A549 (cell line): ENCODE data around the gene SLC11A1. TPM values are rescaled to one million over a fixed set of nuclear protein-coding genes. Genes with fewer than 3 reads are reported as not detected.

Experiments
- ATAC-seq, 2 experiments: fragments of 200-7000 bp in 1 of 2; fragments of >200 bp in 1 of 2; cut with Nextera tagmentation in 1 of 2; cut with Tn5 transposase in 1 of 2; 3 replicates each; pipeline versions ENCODE4 v1.8.0 to v1.9.1; 2018 to 2020; ENCODE audit warnings: mild to moderate bottlenecking in 1 of 2, moderate library complexity in 1 of 2
- CTCF ChIA-PET: fragments of 300-600 bp; sonication (Branson Sonifier 250); formaldehyde crosslinking; extraction: SDS; loops from one replicate; lab custom pipeline; 2021; ENCODE audit warnings: antibody characterized with exemption, inconsistent platforms; lab: Yijun Ruan, JAX
- POLR2A ChIA-PET: fragments of 350-600 bp; formaldehyde crosslinking; extraction: SDS; loops from one replicate; lab custom pipeline; 2021; ENCODE audit warnings: antibody characterized with exemption, inconsistent platforms; lab: Yijun Ruan, JAX
- DNase-seq, 2 experiments: peaks; one replicate each; pipeline versions ENCODE4 v3.0.0 to v3.0.0-alpha.2; 2011 to 2016; ENCODE audit warnings: low read depth in 1 of 2, low spot score in 1 of 2
- FAIRE-seq: peaks from 2 replicates; lab custom pipeline; 2011; peaks lifted over from hg19 to GRCh38; lab: Jason Lieb, UNC
- H3K27ac ChIP-seq, 2 experiments: fragments of >200 bp; sonication (Bioruptor Twin); formaldehyde crosslinking; 3 replicates each; pipeline ENCODE4 v1.5.1; 2016 to 2017
- H3K4me1 ChIP-seq: fragments of >200 bp; sonication (Bioruptor Twin); formaldehyde crosslinking; 3 replicates; pipeline ENCODE4 v1.6.1; 2016
- H3K4me2 ChIP-seq: fragments of >200 bp; sonication (Bioruptor Twin); formaldehyde crosslinking; 3 replicates; pipeline ENCODE4 v1.6.1; 2016
- H3K4me3 ChIP-seq: fragments of >200 bp; sonication (Bioruptor Twin); formaldehyde crosslinking; 3 replicates; pipeline ENCODE4 v1.5.1; 2016
- H3K9me3 ChIP-seq: fragments of >200 bp; sonication (Bioruptor Twin); formaldehyde crosslinking; 3 replicates; pipeline ENCODE4 v1.6.1; 2016
- ATOH8 ChIP-seq: fragments of 250-450 bp; sonication (Bioruptor Pico); IDR thresholded peaks from 2 replicates; pipeline ENCODE4 v1.5.0; 2020; ENCODE audit warnings: low read depth, mild to moderate bottlenecking, moderate library complexity
- BCL3 ChIP-seq: fragments of >200 bp; sonication (Bioruptor Twin); formaldehyde crosslinking; IDR thresholded peaks from 3 replicates; pipeline ENCODE4 v1.6.1; 2016
- CBX2 ChIP-seq: fragments of 200-600 bp; sonication (generic); IDR thresholded peaks from 2 replicates; pipeline ENCODE4 v1.6.1; 2016; ENCODE audit warnings: low read depth, mild to moderate bottlenecking, borderline replicate concordance
- CEBPB ChIP-seq, 2 experiments: fragments of >200 bp in 1 of 2; sonication (Bioruptor Twin) in 1 of 2; formaldehyde crosslinking in 1 of 2; IDR thresholded peaks; 2 replicates each; pipeline ENCODE4 v1.6.1; 2012 to 2016
- EHF ChIP-seq: fragments of 250-450 bp; sonication (Bioruptor Pico); IDR thresholded peaks from 2 replicates; pipeline ENCODE4 v1.5.0; 2020; ENCODE audit warnings: mild to moderate bottlenecking
- EHMT2 ChIP-seq: fragments of 200-600 bp; sonication (generic); IDR thresholded peaks from 2 replicates; pipeline ENCODE4 v1.6.1; 2016; ENCODE audit warnings: antibody characterized with exemption, low read depth, mild to moderate bottlenecking, moderate library complexity
- HDAC2 ChIP-seq: fragments of 200-600 bp; sonication (generic); IDR thresholded peaks from 2 replicates; pipeline ENCODE4 v1.6.1; 2016
- HMGXB4 ChIP-seq: fragments of 250-450 bp; sonication (Bioruptor Pico); IDR thresholded peaks from 2 replicates; pipeline ENCODE4 v1.5.0; 2021; ENCODE audit warnings: mild to moderate bottlenecking, moderate library complexity, borderline replicate concordance
- HOXB5 ChIP-seq: fragments of 250-450 bp; sonication (Bioruptor Pico); IDR thresholded peaks from 2 replicates; pipeline ENCODE4 v1.5.0; 2020; ENCODE audit warnings: mild to moderate bottlenecking, moderate library complexity
- MAX ChIP-seq: IDR thresholded peaks from 2 replicates; pipeline ENCODE4 v1.6.1; 2012
- MAZ ChIP-seq: fragments of 150-350 bp; IDR thresholded peaks from 2 replicates; pipeline ENCODE4 v1.6.1; 2014; ENCODE audit warnings: antibody characterized with exemption, low read depth, low read length, borderline replicate concordance
- PBX3 ChIP-seq: IDR thresholded peaks from 2 replicates; pipeline ENCODE4 v1.6.1; 2012
- POLR2AphosphoS2 ChIP-seq: conservative IDR thresholded peaks from 2 replicates; pipeline ENCODE4 v1.6.1; 2012; ENCODE audit warnings: low read length, improper control_type of control experiment, inconsistent platforms
- RAD21 ChIP-seq, 2 experiments: fragments of >200 bp in 1 of 2; sonication (Bioruptor Twin) in 1 of 2; formaldehyde crosslinking in 1 of 2; IDR thresholded peaks in 1 of 2; conservative IDR thresholded peaks in 1 of 2; 2 replicates in 1 of 2; 3 replicates in 1 of 2; pipeline ENCODE4 v1.6.1; 2012 to 2018; ENCODE audit warnings: inconsistent platforms in 1 of 2
- REST ChIP-seq: fragments of 200-600 bp; sonication (generic); IDR thresholded peaks from 2 replicates; pipeline ENCODE4 v1.6.1; 2016; ENCODE audit warnings: antibody characterized with exemption, mild to moderate bottlenecking, moderate library complexity
- RFX5 ChIP-seq: fragments of 450-650 bp; IDR thresholded peaks from 2 replicates; pipeline ENCODE4 v1.7.1; 2014; ENCODE audit warnings: antibody characterized with exemption, mild to moderate bottlenecking, moderate library complexity
- RNF2 ChIP-seq: fragments of 200-600 bp; sonication (generic); IDR thresholded peaks from 2 replicates; pipeline ENCODE4 v1.6.1; 2016; ENCODE audit warnings: low read depth, mild to moderate bottlenecking, antibody characterized with exemption, moderate library complexity, borderline replicate concordance
- SREBF2 ChIP-seq: fragments of 450-650 bp; IDR thresholded peaks from 2 replicates; pipeline ENCODE4 v1.6.1; 2014; ENCODE audit warnings: mild to moderate bottlenecking, moderate library complexity
- TFCP2L1 ChIP-seq: fragments of 250-450 bp; sonication (Bioruptor Pico); IDR thresholded peaks from 2 replicates; pipeline ENCODE4 v1.5.0; 2021; ENCODE audit warnings: mild to moderate bottlenecking
- ZFP36 ChIP-seq: fragments of 450-650 bp; IDR thresholded peaks from 2 replicates; pipeline ENCODE4 v1.6.1; 2014; ENCODE audit warnings: borderline replicate concordance; ENCODE audit not compliant: partially characterized antibody
- ZNF302 ChIP-seq: fragments of 250-450 bp; sonication (Bioruptor Pico); IDR thresholded peaks from 2 replicates; pipeline ENCODE4 v1.9.0; 2021; ENCODE audit warnings: inconsistent platforms, mild to moderate bottlenecking, moderate library complexity
- ZSCAN20 ChIP-seq: fragments of 250-450 bp; sonication (Bioruptor Pico); IDR thresholded peaks from 2 replicates; pipeline ENCODE4 v1.8.0; 2022; ENCODE audit warnings: mild to moderate bottlenecking, moderate library complexity
- WGBS: methylation state at CpG from one replicate; pipeline ENCODE4 v1.1.6; 2017; ENCODE audit errors: missing lambda C conversion rate; 5-methylcytosine and 5-hydroxymethylcytosine counted together
- polyA plus RNA-seq, 4 experiments: library from polyadenylated mRNA; depleted of rRNA in 3 of 4; stranded (reverse); fragments of >200 nt; fragmentation: RNase III in 1 of 4; extraction: RNeasy Plus Mini Kit Qiagen cat#74134 plus additional on column Dnase treatment in 1 of 4; gene quantifications; 2 replicates in 3 of 4; 3 replicates in 1 of 4; pipeline ENCODE4 v1.2.3, GENCODE V29; 2011 to 2017

Gene SLC11A1
- polyA plus RNA-seq, 2 of the 4 experiments (the other 2 are of a cell fraction) = 0.18 to 0.52 TPM

- no peak for TF ChIP-seq REST
- no peak for TF ChIP-seq HDAC2
- no peak for TF ChIP-seq EHMT2
- no peak for TF ChIP-seq ZNF302 (CRISPR knock-in tag)
- TF ChIP-seq TFCP2L1 (CRISPR knock-in tag) = no peak
- TF ChIP-seq ZSCAN20 (CRISPR knock-in tag) = no peak
- TF ChIP-seq HOXB5 (CRISPR knock-in tag) = no peak
- TF ChIP-seq, all 56 proteins: peak for 0
These were observed 40.5 kb downstream of the SLC11A1 start (continued) for GRCh38 chr2:218422403-218423086.

- 64% methylated on average over 7 of the region's 9 CpGs for WGBS
- no peak for TF ChIP-seq RFX5
- no peak for TF ChIP-seq SREBF2
- TF ChIP-seq TFCP2L1 (CRISPR knock-in tag) = no peak
- no peak for TF ChIP-seq RNF2
- TF ChIP-seq MAZ = no peak
- no peak for TF ChIP-seq MAX
- no peak for FAIRE-seq
- no peak overlapping the region for H3K4me3 ChIP-seq
- H3K27ac ChIP-seq = no peak overlapping the region
- POLR2A ChIA-PET = no interaction called here
- no peak for DNase-seq
- peaks cover 6% of the 10 kb centered on the region for H3K4me1 ChIP-seq
- no peak overlapping the region for H3K4me2 ChIP-seq
- no peak for ATAC-seq
- H3K9me3 ChIP-seq = no peaks in the 10 kb centered on the region
- CTCF ChIA-PET = interaction anchor here (0.8 to 1.3 kb wide), 4 partner anchors 16 to 43 kb away, joined by 3 to 5 read pairs (median 3); no protein-coding TSS in a partner anchor
These were observed 41.5 kb downstream of the SLC11A1 start for GRCh38 chr2:218423584-218423983.

- no peaks in the 10 kb centered on the region for H3K9me3 ChIP-seq
- DNase-seq = no peak
- ChIA-PET CTCF (interaction anchor here (0.6 to 2.5 kb wide), 2 partner anchors 29 to 41 kb away, joined by 3 to 7 read pairs; no protein-coding TSS in a partner anchor), POLR2A (no interaction called here)
- H3K4me3 ChIP-seq = no peak overlapping the region
- no peak overlapping the region for H3K4me2 ChIP-seq
- H3K4me1 ChIP-seq = no peaks in the 10 kb centered on the region
- ATAC-seq = no peak
- WGBS = 80% methylated on average over 10 of the region's 10 CpGs
- no peak overlapping the region for H3K27ac ChIP-seq
- FAIRE-seq = no peak
- TF ChIP-seq RAD21 (conservative IDR thresholded peaks at IDR 0.05 in 1 of 2, IDR thresholded peaks at IDR 0.05 in 1 of 2) (no peak), ATOH8 (no peak), MAZ (no peak), CEBPB (IDR thresholded peaks at IDR 0.05) (no peak), EHF (CRISPR knock-in tag) (no peak), PBX3 (no peak), SREBF2 (no peak), ZFP36 (no peak), BCL3 (no peak), CBX2 (no peak), HMGXB4 (CRISPR knock-in tag) (no peak), POLR2AphosphoS2 (no peak)
These were observed 43.5 kb downstream of the SLC11A1 start for GRCh38 chr2:218425531-218425930.
